HL-60/S4 (cell line): Measurements from ENCODE around the gene PDCD2L.
"Not testable (repeated sequence)": the region's sequence is repeated elsewhere in the genome, so short reads cannot be mapped to it uniquely, and the experiment has no call there.

ENCODE experiments used
- in situ Hi-C: fragments of 300-500 bp; cut with MboI; formaldehyde crosslinking; loops from 2 replicates; pipeline ENCODE4 v1.14.3; 2022; ENCODE audit warnings: low sequenced_read_pairs

The PDCD2L gene

GRCh38 chr19:34409189-34410164, 5.3 kb downstream of the PDCD2L start:
- in situ Hi-C loops = no loop called here

GRCh38 chr19:34411216-34411615, 7.0 kb downstream of the PDCD2L start:
- in situ Hi-C loops = no loop called here

DNA sequence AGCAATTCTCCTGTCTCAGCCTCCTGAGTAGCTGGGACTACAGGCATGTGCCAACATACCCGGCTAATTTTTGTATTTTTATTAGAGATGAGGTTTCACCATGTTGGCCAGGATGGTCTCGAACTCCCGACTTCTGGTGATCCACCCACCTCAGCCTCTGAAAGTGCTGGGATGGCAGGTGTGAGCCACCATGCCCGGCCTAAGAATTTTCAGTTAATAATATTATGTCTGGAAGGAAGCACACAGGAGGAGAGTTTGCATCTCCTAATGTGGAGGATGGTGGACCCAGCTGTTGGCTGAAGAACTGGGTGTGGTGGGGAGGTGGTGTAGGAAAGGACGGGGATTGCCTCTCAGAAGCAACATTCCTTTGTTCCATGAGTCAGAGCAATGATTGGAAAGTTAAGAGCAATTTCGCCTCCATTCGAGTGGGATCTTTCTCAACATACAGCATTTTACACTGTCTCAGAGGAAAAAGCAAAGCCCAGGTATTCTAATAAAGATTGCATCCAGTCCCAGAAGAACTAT, 11.9 kb downstream of the PDCD2L start:
- in situ Hi-C loops = no loop called here

DNA sequence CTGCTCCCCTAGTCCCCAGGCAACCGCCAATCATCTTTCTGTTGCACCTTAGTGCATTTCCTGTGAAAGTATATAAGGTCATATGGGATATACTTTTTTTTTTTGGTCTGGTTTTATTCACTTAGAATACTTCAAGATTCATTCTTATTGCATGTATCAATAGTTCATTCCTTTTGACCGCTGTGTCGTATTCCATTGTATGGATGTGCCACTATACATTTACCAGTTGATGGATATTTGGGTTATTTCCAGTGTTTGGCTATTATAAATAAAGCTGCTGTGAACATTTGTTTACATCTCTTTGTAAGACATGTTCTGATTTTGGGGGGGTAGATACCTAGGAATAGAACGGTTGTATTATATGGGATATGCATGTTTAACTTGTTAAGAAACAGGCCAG, 14.1 kb downstream of the PDCD2L start:
- in situ Hi-C loops = no loop called here

GRCh38 chr19:34426096-34426661, 22.0 kb downstream of the PDCD2L start:
- in situ Hi-C loops = no loop called here

GRCh38 chr19:34428549-34429285, 24.5 kb downstream of the PDCD2L start:
- in situ Hi-C loops = no loop called here

DNA sequence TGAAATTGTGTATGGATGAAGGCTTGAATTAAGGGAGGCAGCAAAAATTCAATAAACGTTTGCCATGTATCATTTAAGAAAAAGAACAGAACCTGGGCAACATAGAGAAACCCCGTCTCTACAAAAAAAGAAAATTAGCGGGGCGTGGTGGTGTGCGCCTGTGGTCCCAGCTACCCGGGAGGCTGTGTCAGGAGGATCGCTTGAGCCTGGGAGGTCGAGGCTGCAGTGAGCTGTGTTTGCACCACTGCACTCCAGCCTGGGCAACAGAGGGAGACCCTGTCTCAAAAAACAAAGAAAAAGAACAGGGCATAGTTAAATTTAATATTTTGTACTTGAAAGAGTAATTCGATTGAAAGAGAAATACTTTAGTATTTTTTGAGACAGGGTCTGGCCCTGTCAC, 25.4 kb downstream of the PDCD2L start:
- in situ Hi-C loops = no loop called here

- in situ Hi-C loops = no loop called here
Measured at GRCh38 chr19:34430738-34431625, 26.8 kb downstream of the PDCD2L start.

- in situ Hi-C loops = no loop called here
Measured at GRCh38 chr19:34431681-34432402, 27.6 kb downstream of the PDCD2L start.

- in situ Hi-C loops = no loop called here
Measured at GRCh38 chr19:34432797-34433196, 28.6 kb downstream of the PDCD2L start.

DNA sequence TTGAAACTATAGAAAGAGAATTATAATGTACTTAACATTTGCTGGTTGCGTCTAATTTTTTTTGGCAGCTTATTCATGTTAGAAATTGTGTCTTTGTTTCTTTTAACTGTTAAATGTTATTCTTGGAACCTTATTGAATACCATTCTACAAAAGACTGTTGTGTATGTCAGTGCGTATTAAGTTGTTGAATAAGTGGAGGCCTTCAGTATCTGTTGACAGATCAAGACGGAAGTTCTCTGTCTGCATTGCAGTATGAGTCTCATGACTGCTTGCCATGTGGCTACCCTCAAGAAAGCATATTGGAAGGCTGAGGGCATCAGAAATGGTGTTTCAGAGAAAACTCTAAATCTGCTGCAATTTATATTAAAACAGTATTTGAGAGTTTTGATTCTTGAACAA, 32.5 kb downstream of the PDCD2L start:
- in situ Hi-C loops = no loop called here

- in situ Hi-C loops = no loop called here
Measured at GRCh38 chr19:34448191-34448590, 44.0 kb downstream of the PDCD2L start.

- in situ Hi-C loops = no loop called here
Measured at GRCh38 chr19:34452723-34453122, 48.5 kb downstream of the PDCD2L start.

- in situ Hi-C loops = no loop called here
Measured at GRCh38 chr19:34454091-34454490, 49.9 kb downstream of the PDCD2L start.

DNA sequence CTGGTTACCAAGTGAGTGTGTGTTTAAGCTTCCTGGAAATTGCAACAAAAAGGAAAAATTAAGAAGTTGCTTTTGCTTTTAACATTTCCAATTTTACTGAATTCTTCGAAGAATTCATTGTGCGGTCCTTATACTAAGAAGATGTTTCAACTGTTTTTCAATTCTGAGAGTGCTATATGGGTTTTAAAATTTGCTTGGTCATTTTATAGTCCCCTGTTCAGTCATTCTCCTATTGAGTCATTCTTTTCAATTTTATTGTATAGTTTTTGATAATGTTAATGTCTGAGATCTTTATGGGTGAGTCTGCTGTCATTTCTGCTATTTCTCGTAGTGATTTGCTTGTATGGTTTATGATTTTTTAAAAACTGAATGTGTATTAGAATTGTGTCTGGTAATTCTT, 50.5 kb downstream of the PDCD2L start:
- in situ Hi-C loops = no loop called here

DNA sequence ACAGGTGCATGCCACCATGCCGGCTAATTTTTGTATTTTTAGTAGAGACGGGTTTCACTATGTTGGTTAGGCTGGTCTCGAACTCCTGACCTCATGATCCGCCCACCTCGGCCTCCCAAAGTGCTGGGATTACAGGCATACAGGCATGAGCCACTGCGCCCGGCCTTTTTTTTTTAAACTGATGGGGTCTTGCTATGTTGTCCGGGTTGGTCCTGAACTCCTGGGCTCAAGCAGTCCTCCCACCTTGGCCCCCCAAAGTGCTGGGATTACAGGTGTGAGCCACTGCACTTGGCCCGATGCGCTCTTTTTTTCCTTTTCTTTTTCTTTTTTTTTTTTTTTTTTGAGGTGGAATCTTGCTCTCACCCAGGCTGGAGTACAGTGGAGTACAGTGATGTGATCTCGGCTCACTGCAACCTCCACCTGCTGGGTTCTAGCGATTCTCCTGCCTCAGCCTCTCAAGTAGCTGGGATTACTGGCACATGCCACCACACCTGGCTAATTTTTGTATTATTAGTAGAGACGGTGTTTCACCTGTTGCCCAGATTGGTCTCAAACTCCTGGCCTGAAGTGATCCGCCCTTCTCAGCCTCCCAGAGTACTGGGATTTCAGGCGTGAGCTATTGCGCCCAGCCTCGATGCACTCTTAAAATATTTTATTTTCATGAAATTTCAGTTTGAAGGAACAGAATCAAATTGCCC, 51.7 kb downstream of the PDCD2L start:
- in situ Hi-C loops = not testable (repeated sequence)

DNA sequence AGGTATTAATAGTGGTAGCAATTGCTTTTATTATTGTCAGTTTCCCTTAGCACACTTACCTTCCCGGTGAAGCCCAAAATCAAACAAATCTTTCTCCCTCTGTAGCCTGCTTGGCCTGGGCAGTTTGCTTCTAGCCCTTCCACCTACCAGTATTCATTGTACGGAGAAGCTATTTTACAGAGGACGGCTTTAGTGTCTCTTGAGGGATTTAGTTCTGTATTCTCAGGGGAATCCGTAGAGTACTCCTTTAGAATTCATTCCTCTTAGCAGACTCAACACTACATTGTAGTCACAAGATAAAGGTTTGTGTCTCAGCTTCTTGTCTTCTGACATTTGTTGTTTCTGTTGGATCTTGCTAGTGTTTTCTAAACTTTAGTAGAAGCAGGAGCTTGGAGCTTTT, 53.2 kb downstream of the PDCD2L start:
- in situ Hi-C loops = no loop called here

- in situ Hi-C loops = no loop called here
Measured at GRCh38 chr19:34458677-34459076, 54.5 kb downstream of the PDCD2L start.

DNA sequence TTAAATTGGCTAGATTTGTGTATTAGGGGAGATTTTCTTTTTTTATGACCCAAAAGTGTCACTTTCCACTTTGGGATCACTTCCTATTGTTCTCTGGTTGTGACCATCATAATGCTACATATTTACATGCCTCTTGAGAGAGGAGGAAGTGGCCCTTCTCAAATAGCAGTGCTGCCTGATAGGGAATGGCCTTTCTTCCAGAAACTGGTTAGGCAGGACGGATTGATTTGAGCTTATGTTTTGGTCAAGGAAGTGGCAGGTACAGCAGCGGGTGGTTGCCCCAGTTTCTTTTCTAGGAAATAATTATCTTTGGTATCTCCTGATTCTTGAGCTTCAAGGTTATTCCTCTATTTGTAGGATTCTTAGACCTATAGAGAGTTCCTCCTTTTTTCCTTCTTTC, 55.4 kb downstream of the PDCD2L start:
- in situ Hi-C loops = no loop called here
